SH-SY5Y (cell line): ENCODE measurements around the gene GGT6.

ENCODE experiments used
- GATA2 ChIP-seq: IDR thresholded peaks from 2 replicates; pipeline ENCODE4 v1.6.1; 2011; ENCODE audit warnings: mild to moderate bottlenecking, low read depth, low read length
- GATA3 ChIP-seq: IDR thresholded peaks from 2 replicates; pipeline ENCODE4 v1.6.1; 2011; ENCODE audit warnings: low read depth, mild to moderate bottlenecking, low read length, moderate library complexity

GGT6 gene

DNA sequence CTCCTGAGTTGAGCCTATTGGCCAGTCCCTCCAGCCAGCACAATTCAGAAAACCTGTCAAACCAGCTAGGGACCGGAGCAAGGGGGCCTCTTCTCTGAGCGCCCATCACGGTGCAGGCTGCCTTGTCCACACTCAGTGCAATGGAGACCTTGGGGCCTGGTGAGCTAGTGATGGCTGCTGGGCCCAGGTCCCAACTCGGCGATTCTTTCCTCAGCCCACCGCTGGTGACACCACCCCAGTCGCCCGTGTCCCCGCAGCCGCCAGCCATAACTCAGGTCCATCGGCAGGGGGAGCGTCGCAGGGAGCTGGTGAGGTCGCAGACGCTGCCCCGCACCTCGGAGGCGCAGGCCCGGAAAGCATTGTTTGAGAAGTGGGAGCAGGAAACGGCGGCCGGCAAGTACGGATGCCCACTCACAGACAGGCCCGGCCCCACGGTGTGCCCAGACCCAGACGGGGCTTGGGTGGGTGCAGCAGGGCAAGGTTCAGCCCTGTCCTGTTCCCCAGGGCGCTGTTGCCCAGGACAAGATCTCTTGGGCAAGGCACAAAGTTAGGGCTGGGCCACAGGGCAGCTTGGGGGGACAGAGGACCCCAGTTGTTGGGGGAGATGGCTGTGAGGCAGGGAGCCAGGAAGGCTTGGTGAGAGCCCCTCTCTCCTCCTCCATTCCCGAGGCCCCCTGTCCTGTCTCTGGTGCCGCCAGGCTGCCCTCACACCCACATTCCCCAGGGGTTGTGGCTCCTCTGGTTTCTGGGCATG lies 34.7 kb upstream of the GGT6 start:
- no peak for TF ChIP-seq GATA2
- no peak for TF ChIP-seq GATA3

DNA sequence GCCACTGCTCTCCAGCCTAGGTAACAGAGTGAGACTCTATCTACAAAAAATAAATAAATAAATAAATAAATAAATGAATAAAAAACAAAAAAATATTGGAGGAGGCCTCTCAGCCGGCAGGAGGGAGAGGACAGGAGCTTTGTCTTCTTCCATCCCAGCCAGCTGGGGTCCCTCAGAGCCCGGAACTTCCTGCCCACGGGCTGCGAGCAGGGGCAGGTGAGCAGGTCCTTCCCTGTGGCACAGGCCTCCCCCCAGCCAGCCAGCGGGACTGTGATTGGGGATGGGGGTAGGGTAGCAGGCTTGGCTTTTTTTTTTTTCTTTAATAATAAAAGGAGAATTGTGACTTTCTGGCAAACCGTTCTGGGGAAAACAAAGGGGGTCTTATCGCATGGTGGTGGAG lies 34.0 kb upstream of the GGT6 start:
- TF ChIP-seq GATA3 (no peak), GATA2 (no peak)

DNA sequence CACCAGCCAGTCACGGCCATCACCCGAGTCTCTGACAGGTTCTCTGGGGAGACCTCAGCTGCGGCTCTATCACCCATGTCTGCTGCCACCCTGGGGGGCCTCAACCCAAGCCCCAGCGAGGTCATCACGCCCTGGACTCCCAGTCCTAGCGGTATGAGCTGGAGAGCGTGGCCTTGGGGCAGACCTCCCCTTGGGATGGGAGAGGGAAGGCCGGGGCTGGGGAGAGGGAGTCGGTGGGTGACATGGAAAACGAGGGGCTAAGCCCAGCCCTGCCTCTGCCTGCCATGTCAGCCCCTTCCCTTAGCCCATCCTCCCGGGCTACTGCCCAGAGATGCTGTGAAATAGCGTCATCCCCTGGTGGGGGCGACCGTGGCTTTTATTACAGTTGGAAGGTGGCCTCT lies 32.6 kb upstream of the GGT6 start:
- no peak for TF ChIP-seq GATA3
- TF ChIP-seq GATA2: no peak

DNA sequence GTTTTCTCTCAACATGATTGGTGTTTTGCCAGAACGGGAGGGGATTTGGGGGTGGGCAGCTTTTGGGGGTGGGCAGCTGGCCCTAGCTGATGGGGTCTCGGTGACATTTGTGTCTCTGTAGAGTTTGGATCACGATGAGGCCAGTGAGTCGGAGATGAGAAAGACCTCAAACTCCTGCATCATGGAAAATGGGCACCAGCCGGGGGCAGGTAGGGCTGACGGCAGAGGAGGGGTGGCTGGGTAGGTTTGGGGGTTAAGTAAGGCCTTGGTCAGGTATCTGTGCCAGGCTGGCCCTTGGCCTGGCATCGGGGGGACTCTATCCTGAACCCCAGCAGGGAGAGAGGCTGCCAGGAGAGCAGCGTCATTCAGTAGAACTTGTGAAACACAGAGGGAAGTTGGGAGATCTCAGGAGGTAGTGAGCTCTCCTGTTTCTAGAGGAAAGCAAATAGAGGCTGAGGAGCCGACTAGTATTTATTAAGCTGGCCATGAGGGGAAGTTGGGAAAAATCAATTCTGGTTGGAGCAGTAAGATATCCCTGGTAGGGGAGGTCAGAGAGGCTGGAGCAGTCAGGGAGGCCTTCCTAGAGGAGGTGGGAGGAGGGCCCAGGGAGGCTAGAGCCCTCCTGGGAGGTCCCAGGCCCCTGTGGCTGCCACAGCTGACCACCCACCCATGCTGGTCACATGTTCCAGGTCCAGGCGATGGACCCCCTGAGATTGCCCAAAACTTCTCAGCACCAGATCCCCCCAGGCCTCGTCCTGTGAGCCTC lies 32.0 kb upstream of the GGT6 start:
- TF ChIP-seq GATA3 (no peak), GATA2 (no peak)

DNA sequence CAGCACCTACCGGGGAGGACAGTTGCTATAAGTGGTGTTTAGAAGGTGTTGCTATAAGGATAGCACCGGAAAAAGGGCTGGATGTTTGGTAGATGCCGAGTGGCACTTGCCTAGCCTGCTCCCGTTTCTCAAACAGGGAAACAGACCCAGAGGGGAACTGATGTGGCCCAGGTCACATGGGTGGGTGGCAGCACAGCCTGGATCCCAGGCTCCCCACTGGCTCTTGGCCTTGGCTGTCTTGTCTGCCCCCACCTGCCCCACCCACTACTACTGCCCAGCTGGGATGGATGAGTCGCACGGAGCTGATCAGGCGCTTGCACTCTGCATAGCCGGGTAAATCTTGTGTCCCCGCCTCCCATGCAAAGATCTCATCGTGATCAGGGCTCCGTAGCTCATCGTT lies 31.2 kb upstream of the GGT6 start:
- no peak for TF ChIP-seq GATA2
- TF ChIP-seq GATA3: no peak

DNA sequence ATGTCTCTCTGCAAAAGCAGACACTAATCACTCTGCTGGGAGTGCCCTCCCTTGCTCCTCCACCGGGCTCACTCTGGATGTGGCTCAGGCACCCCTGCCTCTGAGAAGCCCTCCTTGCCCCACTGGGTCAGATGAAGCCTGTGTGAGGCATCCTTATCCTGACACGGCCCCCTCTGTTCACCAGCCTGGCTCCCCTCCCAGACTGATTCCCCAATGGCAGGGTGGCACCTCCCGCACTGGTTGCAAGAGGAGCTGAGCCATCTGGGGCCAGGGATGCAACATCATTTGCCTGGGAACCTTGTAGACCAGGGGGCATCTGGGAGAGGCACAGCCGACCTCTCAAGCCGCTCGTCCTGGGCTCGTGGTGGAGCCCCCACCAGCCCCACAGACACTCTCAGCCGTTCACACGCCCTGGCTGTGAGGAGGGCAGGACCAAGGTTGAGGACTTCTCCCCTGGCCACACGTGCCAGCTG lies 30.6 kb upstream of the GGT6 start:
- TF ChIP-seq GATA3: no peak
- no peak for TF ChIP-seq GATA2

DNA sequence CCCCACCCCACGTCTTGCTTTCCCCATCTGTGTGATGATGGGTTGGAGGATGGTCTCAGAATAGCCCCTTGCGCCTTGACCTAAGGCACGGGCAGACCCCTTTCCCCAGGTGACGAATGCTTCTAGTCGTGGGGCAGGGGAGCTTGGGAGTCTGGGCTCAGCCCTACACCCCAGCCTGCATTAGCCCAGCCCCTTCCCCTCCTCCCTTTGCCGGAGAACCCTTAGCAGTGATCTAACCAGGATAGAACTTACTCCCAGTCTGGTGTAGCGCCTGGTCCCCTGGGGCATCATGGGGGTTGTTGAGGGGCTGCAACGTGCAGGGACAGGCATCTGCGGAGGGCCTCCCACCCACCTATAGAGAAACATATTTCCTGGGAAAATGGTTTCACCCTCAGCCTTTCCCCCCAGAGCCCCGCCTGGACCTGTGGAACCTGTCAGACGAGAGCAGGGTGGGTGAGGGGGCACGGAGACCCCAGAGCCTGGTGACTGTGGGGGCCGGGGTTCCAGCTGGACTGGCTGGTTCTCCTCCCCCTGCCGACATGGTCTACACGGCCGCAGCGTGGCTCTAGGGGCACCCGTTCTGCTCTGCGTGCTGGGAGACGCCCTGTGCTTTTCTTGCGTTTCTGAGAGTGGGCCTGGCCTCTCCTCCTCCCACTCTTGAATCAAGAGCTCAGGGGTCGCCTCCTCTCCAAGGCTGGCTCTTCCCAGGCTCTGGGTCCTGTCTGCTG lies 28.7 kb upstream of the GGT6 start:
- TF ChIP-seq GATA3: no peak

DNA sequence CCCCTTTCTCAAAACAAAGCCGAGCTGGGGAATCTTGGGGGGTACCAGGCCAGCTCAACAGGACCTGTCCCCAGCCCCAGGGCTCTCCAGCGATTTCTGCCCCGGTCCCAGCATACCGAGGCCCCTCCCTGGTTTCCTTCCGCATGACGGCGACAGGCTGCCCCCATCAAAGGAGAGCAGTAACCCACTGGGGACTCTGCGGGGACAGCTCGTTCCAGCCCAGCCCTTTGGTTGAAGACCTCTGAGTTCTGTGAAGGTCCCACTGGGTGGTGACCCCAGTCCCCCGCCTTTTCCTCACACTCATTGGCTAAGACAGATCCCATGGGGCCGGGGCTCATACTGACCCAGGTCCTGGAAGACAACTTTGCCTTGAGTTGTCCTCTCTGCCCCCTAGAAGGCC lies 28.0 kb upstream of the GGT6 start:
- TF ChIP-seq GATA2: no peak

DNA sequence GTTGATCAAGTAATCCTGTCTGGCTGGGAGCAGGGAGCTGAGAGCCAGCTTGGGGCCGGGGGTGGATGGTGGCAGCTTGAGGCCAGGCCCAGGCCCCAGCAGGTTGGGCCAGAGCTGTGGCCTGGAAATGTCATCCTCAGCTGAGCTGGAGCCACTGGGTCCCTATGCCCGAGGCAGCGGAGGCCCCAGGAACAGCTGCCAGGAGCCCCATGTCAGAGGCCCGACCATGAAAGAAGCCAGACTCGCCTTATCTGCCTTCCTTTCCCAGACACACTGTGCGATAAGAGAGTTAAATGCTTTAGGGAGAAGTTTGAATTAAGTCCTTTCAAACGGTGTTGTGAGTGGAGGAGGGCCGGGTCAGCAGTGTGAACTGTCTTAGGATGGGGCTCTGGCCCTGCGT lies 27.4 kb upstream of the GGT6 start:
- TF ChIP-seq GATA2: peak; percentile 99
- TF ChIP-seq GATA3: no peak; the same call in 1 of the 2 replicates

DNA sequence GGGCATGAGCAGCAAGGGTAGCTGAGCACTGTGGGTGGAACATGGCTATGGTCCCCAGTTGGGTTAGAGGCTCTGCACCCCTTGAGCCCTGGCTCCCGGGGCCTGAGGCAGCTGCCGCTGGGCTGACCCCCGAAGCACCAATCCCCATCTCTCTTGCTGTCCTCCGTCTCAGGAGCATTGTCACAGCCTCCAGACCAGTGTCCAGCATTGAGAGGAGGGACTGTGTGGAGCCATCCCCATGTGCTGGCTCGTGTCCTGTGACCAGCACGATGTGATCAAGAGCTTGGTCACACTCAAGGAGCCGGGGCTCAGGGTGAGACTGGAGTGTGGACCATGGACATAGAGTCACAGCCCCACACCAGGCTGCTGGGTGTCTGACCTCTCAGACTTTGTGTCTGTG lies 26.8 kb upstream of the GGT6 start:
- TF ChIP-seq GATA3: no peak
- TF ChIP-seq GATA2: no peak

DNA sequence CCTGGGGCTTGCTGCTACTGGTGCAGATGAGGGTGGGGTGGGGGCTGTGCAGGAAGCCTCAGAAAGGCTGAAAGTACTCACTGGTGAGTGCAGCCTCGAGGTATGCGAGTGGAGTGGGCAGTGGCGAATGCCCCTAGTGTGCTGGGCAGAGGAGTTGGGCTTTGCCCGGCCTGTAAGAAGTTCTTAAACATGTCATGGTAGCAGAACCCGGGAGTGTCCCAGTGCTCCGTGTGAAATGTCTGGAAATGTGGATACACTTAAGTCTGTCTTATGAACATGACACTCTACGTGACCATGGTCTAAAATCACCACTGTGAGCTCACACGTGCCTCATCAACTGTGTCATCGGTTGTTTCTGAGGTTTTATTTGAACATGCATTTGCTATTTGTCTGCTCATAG lies 25.7 kb upstream of the GGT6 start:
- TF ChIP-seq GATA3 (no peak), GATA2 (no peak)

DNA sequence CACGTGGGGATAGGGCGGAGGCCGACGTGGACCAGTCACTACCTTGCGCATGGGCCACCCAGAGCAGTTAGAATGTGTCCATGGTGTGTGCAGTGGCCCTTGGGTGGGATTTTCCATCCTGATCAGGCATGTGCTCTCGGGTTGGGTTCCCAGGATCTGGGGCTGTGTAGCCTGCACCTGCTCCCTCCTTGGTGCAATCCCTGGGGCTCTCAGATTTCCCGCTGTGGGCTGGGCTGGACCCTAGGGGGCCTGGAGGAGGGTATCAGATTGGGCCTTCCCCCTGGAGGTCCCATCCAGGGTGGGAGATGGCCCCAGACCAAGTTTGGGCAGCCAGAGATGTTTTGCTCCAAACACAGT lies 25.2 kb upstream of the GGT6 start:
- TF ChIP-seq GATA3 (no peak), GATA2 (no peak)

DNA sequence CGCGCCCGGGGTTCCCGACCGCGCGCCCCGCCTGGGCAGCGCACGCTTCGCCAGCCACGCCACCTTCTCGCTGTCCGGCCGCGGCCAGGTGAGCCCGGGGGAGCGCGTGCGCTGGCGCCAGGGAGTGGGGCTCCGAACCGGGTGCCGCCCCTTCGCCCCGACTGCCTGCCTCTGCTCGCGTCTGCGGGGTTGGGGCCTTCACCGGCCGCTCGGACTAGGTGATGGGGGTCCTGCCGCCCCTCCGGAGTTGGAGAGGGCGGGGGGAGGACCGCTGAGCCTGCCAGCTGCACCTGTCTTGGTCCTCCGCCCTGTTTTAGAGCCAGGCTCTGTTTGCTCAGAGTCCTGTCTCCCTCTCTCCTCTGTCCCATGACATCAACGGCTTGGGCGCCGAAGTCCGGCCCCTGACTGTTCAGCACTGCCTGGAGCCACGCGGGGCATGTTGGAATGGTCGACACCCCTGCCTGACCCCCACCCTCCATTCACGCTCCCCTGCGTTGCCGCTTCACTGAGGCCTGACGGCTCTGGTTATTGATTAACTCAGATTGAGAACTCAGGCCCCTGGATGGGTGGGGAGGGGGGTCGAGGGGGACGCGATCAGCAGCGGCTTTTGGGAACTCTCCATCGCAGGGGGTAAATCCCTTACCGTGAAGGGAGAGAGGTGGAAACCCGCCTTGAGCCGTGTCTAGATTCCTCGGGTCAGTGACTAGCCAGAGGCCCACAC lies 24.7 kb upstream of the GGT6 start:
- TF ChIP-seq GATA3: no peak
- no peak for TF ChIP-seq GATA2
